ENCODE results near the gene TEAD3.

GRCh38 chr6:35443341-35444030 lies 53.4 kb downstream of the TEAD3 start:
- no peak for TF ChIP-seq CTCF (IDR thresholded peaks at IDR 0.05)
- no peak for TF ChIP-seq POLR2A (IDR thresholded peaks at IDR 0.05)

Data from esophagus squamous epithelium (tissue), 4 donors.